CD14-positive monocyte (primary cell): ENCODE data around the gene MGAT5. TPM values are rescaled to one million over a fixed set of nuclear protein-coding genes. Genes with fewer than 3 reads are reported as not detected.

Experiments
- DNase-seq, 3 donors: peaks; one replicate each; pipeline ENCODE4 v3.0.0-alpha.2; 2011 to 2022
- H2AFZ ChIP-seq: 2 replicates; pipeline ENCODE4 v1.6.0; 2012; ENCODE audit warnings: mild to moderate bottlenecking, low read depth, low read length, inconsistent platforms; ENCODE audit not compliant: insufficient read depth, poor library complexity, severe bottlenecking
- H3K27ac ChIP-seq, 2 donors: 1 replicate in 1 of 2; 2 replicates in 1 of 2; pipeline ENCODE4 v1.5.1; 2012 to 2013; ENCODE audit warnings: low read length in 2 of 2, control low read depth in 1 of 2, inconsistent platforms in 1 of 2, low read depth in 1 of 2, mild to moderate bottlenecking in 1 of 2
- H3K27me3 ChIP-seq, 2 donors: one replicate each; pipeline versions ENCODE4 v1.6.0 to v1.6.1; 2011 to 2013; ENCODE audit warnings: low read length in 2 of 2; ENCODE audit not compliant: control insufficient read depth in 2 of 2, insufficient read depth in 2 of 2
- H3K36me3 ChIP-seq, 2 donors: replicated peaks in 1 of 2; 1 replicate in 1 of 2; 2 replicates in 1 of 2; pipeline versions ENCODE4 v1.5.1 to v1.6.1; 2012 to 2013; ENCODE audit warnings: low read length in 2 of 2, control low read depth in 1 of 2, inconsistent platforms in 1 of 2, mild to moderate bottlenecking in 1 of 2; ENCODE audit not compliant: insufficient read depth in 2 of 2, control insufficient read depth in 1 of 2
- H3K4me1 ChIP-seq, 2 donors: 1 replicate in 1 of 2; 2 replicates in 1 of 2; pipeline versions ENCODE4 v1.5.1 to v1.6.1; 2012 to 2013; ENCODE audit warnings: low read length in 2 of 2, control low read depth in 1 of 2, inconsistent platforms in 1 of 2, mild to moderate bottlenecking in 1 of 2, moderate library complexity in 1 of 2; ENCODE audit not compliant: insufficient read depth in 2 of 2, control insufficient read depth in 1 of 2
- H3K4me2 ChIP-seq: replicated peaks from 2 replicates; pipeline ENCODE3; 2012; ENCODE audit warnings: low read length, moderate library complexity, mild to moderate bottlenecking; ENCODE audit not compliant: poor library complexity, severe bottlenecking; ENCODE audit errors: extremely low read depth
- H3K4me3 ChIP-seq, 3 experiments: fragments of 200-600 bp in 1 of 3; sonication (generic) in 1 of 3; replicated peaks in 1 of 3; 1 replicate in 2 of 3; 2 replicates in 1 of 3; pipeline ENCODE4 v1.5.1; 2011 to 2013; ENCODE audit warnings: low read length in 3 of 3, mild to moderate bottlenecking in 3 of 3, control low read depth in 2 of 3, low read depth in 2 of 3, inconsistent platforms in 1 of 3, moderate library complexity in 1 of 3
- H3K79me2 ChIP-seq: 2 replicates; pipeline ENCODE4 v1.6.0; 2012; ENCODE audit warnings: mild to moderate bottlenecking, control low read depth, inconsistent platforms, low read length, moderate library complexity; ENCODE audit not compliant: insufficient read depth
- H3K9ac ChIP-seq: 2 replicates; pipeline ENCODE4 v1.6.0; 2017; ENCODE audit warnings: low read length, mild to moderate bottlenecking; ENCODE audit not compliant: insufficient read depth, poor library complexity, severe bottlenecking
- H3K9me3 ChIP-seq, 2 donors: replicated peaks in 1 of 2; 1 replicate in 1 of 2; 2 replicates in 1 of 2; pipeline versions ENCODE4 v1.5.1 to v1.6.1; 2012 to 2013; ENCODE audit warnings: low read length in 2 of 2, control low read depth in 1 of 2; ENCODE audit not compliant: control insufficient read depth in 1 of 2, insufficient read depth in 1 of 2
- H4K20me1 ChIP-seq: 2 replicates; pipeline ENCODE4 v1.6.0; 2012; ENCODE audit warnings: mild to moderate bottlenecking, low read length, control low read depth, moderate library complexity; ENCODE audit not compliant: insufficient read depth
- H3K27ac Mint-ChIP-seq, 7 donors: one replicate each; pipeline ENCODE4 v1.8.0; 2020; ENCODE audit warnings: mild to moderate bottlenecking in 7 of 7, mixed read lengths in 7 of 7, moderate library complexity in 6 of 7, inconsistent platforms in 2 of 7
- H3K27me3 Mint-ChIP-seq, 3 donors: one replicate each; pipeline ENCODE4 v1.8.0; 2021 to 2022; ENCODE audit warnings: low read depth in 3 of 3, mild to moderate bottlenecking in 3 of 3, mixed read lengths in 3 of 3, moderate library complexity in 3 of 3, inconsistent platforms in 1 of 3
- H3K36me3 Mint-ChIP-seq, 2 donors: one replicate each; pipeline ENCODE4 v1.8.0; 2020; ENCODE audit warnings: mixed read lengths in 2 of 2, inconsistent platforms in 1 of 2, mild to moderate bottlenecking in 1 of 2
- H3K4me1 Mint-ChIP-seq: one replicate; pipeline ENCODE4 v1.8.0; 2020; ENCODE audit warnings: mild to moderate bottlenecking, mixed read lengths
- H3K4me3 Mint-ChIP-seq, 2 donors: one replicate each; pipeline ENCODE4 v1.8.0; 2020; ENCODE audit warnings: mild to moderate bottlenecking in 2 of 2, mixed read lengths in 2 of 2, moderate library complexity in 1 of 2
- H3K9me3 Mint-ChIP-seq, 7 donors: one replicate each; pipeline ENCODE4 v1.8.0; 2020 to 2022; ENCODE audit warnings: mixed read lengths in 7 of 7, mild to moderate bottlenecking in 6 of 7, moderate library complexity in 6 of 7, inconsistent platforms in 2 of 7
- CTCF ChIP-seq: fragments of 200-600 bp; IDR thresholded peaks from one replicate; pipeline ENCODE4 v1.8.0; 2022; ENCODE audit warnings: antibody characterized with exemption, mild to moderate bottlenecking
- WGBS: methylation state at CpG from one replicate; pipeline ENCODE4 v1.1.5; 2013; ENCODE audit warnings: missing lambda C conversion rate; ENCODE audit not compliant: insufficient coverage; 5-methylcytosine and 5-hydroxymethylcytosine counted together
- intact Hi-C, 2 donors: fragments of 100-400 bp; cut with micrococcal nuclease; formaldehyde crosslinking; loops; one replicate each; pipeline versions ENCODE4 v1.15.0 to v1.15.1; 2023
- polyA plus RNA-seq, 3 donors: library from polyadenylated mRNA; depleted of rRNA in 1 of 3; unstranded in 2 of 3; stranded (reverse) in 1 of 3; fragments of 300-500 nt in 2 of 3; fragments of >200 nt in 1 of 3; fragmentation: Illumina TruSeq in 2 of 3; gene quantifications; 1 replicate in 2 of 3; 2 replicates in 1 of 3; pipeline ENCODE4 v1.2.3, GENCODE V29; 2012 to 2021

Gene MGAT5
- polyA plus RNA-seq, 3 donors: 1.9 to 6.6 (median 2.4) TPM

- H4K20me1 ChIP-seq: no peaks in the 10 kb centered on the region
- H3K9ac ChIP-seq: no peak overlapping the region
- H3K4me3 ChIP-seq: no peak overlapping the region
- H3K79me2 ChIP-seq: no peaks in the 10 kb centered on the region
- intact Hi-C loops: loop anchor here in 1 of 2 donors (5.0 kb wide), 1 partner anchor 442 kb away; no protein-coding TSS in a partner anchor
- no peak overlapping the region for H3K4me3 Mint-ChIP-seq
- H3K9me3 Mint-ChIP-seq: no peaks in the 10 kb centered on the region
- peaks cover 19 to 23% of the 10 kb centered on the region in 2 donors for H3K36me3 Mint-ChIP-seq
- no peaks in the 10 kb centered on the region for H3K4me1 ChIP-seq
- no peak overlapping the region for H2AFZ ChIP-seq
- no peak for DNase-seq
- no peak overlapping the region for H3K27ac ChIP-seq
- no peak overlapping the region for H3K4me2 ChIP-seq
- H3K27me3 ChIP-seq: no peaks in the 10 kb centered on the region
- no peak overlapping the region for H3K27ac Mint-ChIP-seq
- H3K27me3 Mint-ChIP-seq: peaks cover under 1 to 4% (median 1%) of the 10 kb centered on the region in 3 donors
- WGBS: 86% methylated on average over 5 of the region's 6 CpGs
- TF ChIP-seq CTCF: no peak
- no peaks in the 10 kb centered on the region for H3K9me3 ChIP-seq
- no peaks in the 10 kb centered on the region for H3K4me1 Mint-ChIP-seq
- H3K36me3 ChIP-seq: peaks cover 2 to 15% of the 10 kb centered on the region in 2 donors
These were observed 201.1 kb downstream of the MGAT5 start for GRCh38 chr2:134454931-134455330.

GRCh38 chr2:134455426-134455825, 201.6 kb downstream of the MGAT5 start:
- Mint-ChIP-seq H3K27ac (no peak overlapping the region), H3K4me3 (no peak overlapping the region), H3K9me3 (no peaks in the 10 kb centered on the region), H3K27me3 (peaks cover 1% of the 10 kb centered on the region in 3 donors), H3K4me1 (no peaks in the 10 kb centered on the region), H3K36me3 (peaks cover 16 to 19% of the 10 kb centered on the region in 2 donors)
- WGBS: 90% methylated on average over 7 of the region's 10 CpGs
- intact Hi-C loops: no loop called here
- Histone ChIP-seq H3K27ac (no peak overlapping the region), H4K20me1 (no peaks in the 10 kb centered on the region), H3K27me3 (no peaks in the 10 kb centered on the region), H3K9me3 (no peaks in the 10 kb centered on the region), H3K4me2 (no peak overlapping the region), H3K4me1 (no peaks in the 10 kb centered on the region), H3K36me3 (peaks cover 2 to 11% of the 10 kb centered on the region in 2 donors), H3K79me2 (no peaks in the 10 kb centered on the region), H3K9ac (no peak overlapping the region), H3K4me3 (no peak overlapping the region), H2AFZ (no peak overlapping the region)
- no peak for DNase-seq
- no peak for TF ChIP-seq CTCF
